Erythroblast (primary cell): Measurements from ENCODE around the gene OTOGL.

Source experiments
- GATA1 ChIP-seq: IDR thresholded peaks from 2 replicates; pipeline ENCODE4 v1.6.1; 2011; ENCODE audit warnings: low read depth, mild to moderate bottlenecking, control low read depth, low read length, moderate library complexity
- POLR2A ChIP-seq: IDR thresholded peaks from 2 replicates; pipeline ENCODE4 v1.6.1; 2011; ENCODE audit warnings: mild to moderate bottlenecking, low read length

DNA sequence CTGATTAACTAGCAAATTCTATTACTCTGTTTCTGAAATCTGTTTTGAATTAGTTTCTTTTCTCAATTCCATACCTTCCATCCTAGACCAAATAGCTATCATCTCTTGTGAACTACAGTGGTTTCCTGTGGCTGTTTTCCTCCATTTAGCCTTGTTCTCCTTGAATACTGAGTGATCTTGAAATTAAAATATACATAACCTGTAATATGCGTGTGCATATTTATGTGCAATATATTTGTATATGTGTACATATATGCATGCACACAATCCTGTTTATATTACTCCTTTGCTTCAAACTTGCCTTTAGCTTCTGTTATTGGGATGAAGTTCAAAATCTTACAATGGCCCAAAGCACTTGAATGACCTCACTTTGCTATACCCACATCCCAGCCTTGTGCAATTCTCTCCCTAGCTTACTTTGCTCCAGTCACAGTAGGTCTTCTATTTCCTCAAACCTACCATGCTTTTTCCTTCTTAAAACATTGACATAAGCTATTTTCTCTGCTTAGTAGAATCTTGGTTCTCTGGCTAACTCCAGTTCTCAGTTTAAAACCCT lies 99.5 kb downstream of the OTOGL start:
- TF ChIP-seq POLR2A (no peak), GATA1 (no peak)
